Neural progenitor cell (in vitro differentiated cells): ENCODE data around the gene NSFL1C. TPM values are rescaled to one million over a fixed set of nuclear protein-coding genes. Genes with fewer than 3 reads are reported as not detected.

Source experiments
- DNase-seq: peaks from one replicate; pipeline ENCODE4 v3.0.0-alpha.2; 2016; ENCODE audit warnings: low spot score
- H2AFZ ChIP-seq: fragments of 200-600 bp; sonication (generic); replicated peaks from 2 replicates; pipeline ENCODE4 v1.6.1; 2016; ENCODE audit warnings: antibody characterized with exemption
- H3F3A ChIP-seq: fragments of 200-600 bp; sonication (generic); 2 replicates; pipeline ENCODE4 v1.6.1; 2016; ENCODE audit warnings: antibody characterized with exemption, low read depth
- H3K27ac ChIP-seq: fragments of 200-600 bp; sonication (generic); 2 replicates; pipeline ENCODE4 v1.5.1; 2016; ENCODE audit warnings: mild to moderate bottlenecking
- H3K27me3 ChIP-seq: fragments of 200-600 bp; sonication (generic); 2 replicates; pipeline ENCODE4 v1.6.1; 2016; ENCODE audit warnings: mild to moderate bottlenecking, moderate library complexity
- H3K36me3 ChIP-seq: fragments of 200-600 bp; sonication (generic); 2 replicates; pipeline ENCODE4 v1.5.1; 2016
- H3K4me1 ChIP-seq: fragments of 200-600 bp; sonication (generic); 2 replicates; pipeline ENCODE4 v1.6.1; 2016; ENCODE audit warnings: mixed run types
- H3K4me2 ChIP-seq: fragments of 200-600 bp; sonication (generic); 2 replicates; pipeline ENCODE4 v1.6.1; 2016
- H3K4me3 ChIP-seq: fragments of 200-600 bp; sonication (generic); 2 replicates; pipeline ENCODE4 v1.5.1; 2016
- H3K79me2 ChIP-seq: fragments of 200-600 bp; sonication (generic); 2 replicates; pipeline ENCODE4 v1.6.1; 2016; ENCODE audit warnings: low read depth
- H3K9ac ChIP-seq: fragments of 200-600 bp; sonication (generic); 2 replicates; pipeline ENCODE4 v1.6.1; 2016
- H3K9me3 ChIP-seq: fragments of 200-600 bp; sonication (generic); 2 replicates; pipeline ENCODE4 v1.5.1; 2016; ENCODE audit warnings: low read depth
- H4K20me1 ChIP-seq: fragments of 200-600 bp; sonication (generic); 2 replicates; pipeline ENCODE4 v1.6.1; 2016; ENCODE audit warnings: low read depth
- H3K27ac Mint-ChIP-seq: 3 replicates; pipeline ENCODE4 v1.8.0; 2021; ENCODE audit warnings: mixed read lengths
- H3K27me3 Mint-ChIP-seq: 2 replicates; pipeline ENCODE4 v1.8.0; 2022; ENCODE audit warnings: low read depth, mild to moderate bottlenecking, inconsistent platforms, moderate library complexity, mixed read lengths; ENCODE audit not compliant: insufficient read depth
- H3K36me3 Mint-ChIP-seq: 3 replicates; pipeline ENCODE4 v1.8.0; 2021; ENCODE audit warnings: mixed read lengths
- H3K4me1 Mint-ChIP-seq: 3 replicates; pipeline ENCODE4 v1.8.0; 2021; ENCODE audit warnings: mixed read lengths
- H3K4me3 Mint-ChIP-seq: 3 replicates; pipeline ENCODE4 v1.8.0; 2021; ENCODE audit warnings: mild to moderate bottlenecking, moderate library complexity, mixed read lengths
- H3K9me3 Mint-ChIP-seq: 3 replicates; pipeline ENCODE4 v1.8.0; 2020; ENCODE audit warnings: mixed read lengths
- EZH2 ChIP-seq: fragments of 200-600 bp; sonication (generic); IDR thresholded peaks from 2 replicates; pipeline ENCODE4 v1.6.1; 2017; ENCODE audit warnings: antibody characterized with exemption, mild to moderate bottlenecking, moderate library complexity
- EZH2phosphoT487 ChIP-seq: fragments of 200-600 bp; sonication (generic); IDR thresholded peaks from 2 replicates; pipeline ENCODE4 v1.6.1; 2017; ENCODE audit warnings: antibody characterized with exemption
- total RNA-seq: library from RNA; depleted of rRNA; stranded (reverse); fragments of >200 nt; gene quantifications from 2 replicates; pipeline ENCODE4 v1.2.3, GENCODE V29; 2015; ENCODE audit warnings: low replicate concordance
- TF ChIP-seq, protein P1 (sequence below): fragments of 200-600 bp; sonication (generic); IDR thresholded peaks from 2 replicates; pipeline ENCODE4 v1.5.1; 2017; ENCODE audit warnings: antibody characterized with exemption, mild to moderate bottlenecking

NSFL1C gene
- total RNA-seq, 1 donor from 2014 or later: 30.5 TPM

DNA sequence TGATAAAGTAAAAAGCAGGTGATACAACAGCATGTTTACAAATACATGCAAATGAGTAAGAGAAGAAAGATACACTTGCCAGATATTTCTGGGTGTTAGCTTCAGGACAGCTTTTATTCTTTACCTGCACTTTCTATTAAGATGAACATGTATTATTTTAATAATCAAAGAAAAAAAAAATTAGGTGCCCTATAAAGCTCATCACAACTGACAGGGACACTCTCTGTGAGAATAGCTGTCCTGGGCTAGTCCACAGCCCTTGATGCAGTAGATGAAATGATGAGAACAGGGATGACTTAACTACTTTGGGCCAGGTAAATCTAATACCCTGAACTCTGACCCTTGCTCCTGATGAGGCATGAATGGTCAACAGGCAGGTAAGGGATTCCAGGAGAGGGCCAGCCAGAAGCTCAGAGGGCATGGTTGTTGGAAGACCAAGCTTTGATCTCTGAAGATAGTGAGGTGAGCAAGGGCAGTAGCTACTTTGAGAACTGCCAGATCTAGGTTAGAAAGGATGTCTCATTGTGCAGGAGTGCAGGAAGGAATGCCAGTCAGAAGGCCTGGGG lies 15.6 kb downstream of the NSFL1C start:
- Histone ChIP-seq H3K27ac (no peak overlapping the region), H3K9me3 (no peaks in the 10 kb centered on the region), H4K20me1 (no peaks in the 10 kb centered on the region), H3K36me3 (peaks cover 42% of the 10 kb centered on the region), H3K79me2 (no peaks in the 10 kb centered on the region), H3K27me3 (no peaks in the 10 kb centered on the region), H2AFZ (no peak overlapping the region), H3F3A (no peaks in the 10 kb centered on the region), H3K9ac (no peak overlapping the region), H3K4me3 (no peak overlapping the region), H3K4me1 (no peaks in the 10 kb centered on the region), H3K4me2 (no peak overlapping the region)
- Mint-ChIP-seq H3K36me3 (peaks cover 22% of the 10 kb centered on the region), H3K27me3 (no peaks in the 10 kb centered on the region), H3K27ac (no peak overlapping the region), H3K4me3 (no peak overlapping the region), H3K4me1 (no peaks in the 10 kb centered on the region), H3K9me3 (no peaks in the 10 kb centered on the region)
- TF ChIP-seq EZH2phosphoT487 (no peak), EZH2 (no peak)
- TF ChIP-seq, protein P1, sequence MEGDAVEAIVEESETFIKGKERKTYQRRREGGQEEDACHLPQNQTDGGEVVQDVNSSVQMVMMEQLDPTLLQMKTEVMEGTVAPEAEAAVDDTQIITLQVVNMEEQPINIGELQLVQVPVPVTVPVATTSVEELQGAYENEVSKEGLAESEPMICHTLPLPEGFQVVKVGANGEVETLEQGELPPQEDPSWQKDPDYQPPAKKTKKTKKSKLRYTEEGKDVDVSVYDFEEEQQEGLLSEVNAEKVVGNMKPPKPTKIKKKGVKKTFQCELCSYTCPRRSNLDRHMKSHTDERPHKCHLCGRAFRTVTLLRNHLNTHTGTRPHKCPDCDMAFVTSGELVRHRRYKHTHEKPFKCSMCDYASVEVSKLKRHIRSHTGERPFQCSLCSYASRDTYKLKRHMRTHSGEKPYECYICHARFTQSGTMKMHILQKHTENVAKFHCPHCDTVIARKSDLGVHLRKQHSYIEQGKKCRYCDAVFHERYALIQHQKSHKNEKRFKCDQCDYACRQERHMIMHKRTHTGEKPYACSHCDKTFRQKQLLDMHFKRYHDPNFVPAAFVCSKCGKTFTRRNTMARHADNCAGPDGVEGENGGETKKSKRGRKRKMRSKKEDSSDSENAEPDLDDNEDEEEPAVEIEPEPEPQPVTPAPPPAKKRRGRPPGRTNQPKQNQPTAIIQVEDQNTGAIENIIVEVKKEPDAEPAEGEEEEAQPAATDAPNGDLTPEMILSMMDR: no peak
- no peak for DNase-seq

DNA sequence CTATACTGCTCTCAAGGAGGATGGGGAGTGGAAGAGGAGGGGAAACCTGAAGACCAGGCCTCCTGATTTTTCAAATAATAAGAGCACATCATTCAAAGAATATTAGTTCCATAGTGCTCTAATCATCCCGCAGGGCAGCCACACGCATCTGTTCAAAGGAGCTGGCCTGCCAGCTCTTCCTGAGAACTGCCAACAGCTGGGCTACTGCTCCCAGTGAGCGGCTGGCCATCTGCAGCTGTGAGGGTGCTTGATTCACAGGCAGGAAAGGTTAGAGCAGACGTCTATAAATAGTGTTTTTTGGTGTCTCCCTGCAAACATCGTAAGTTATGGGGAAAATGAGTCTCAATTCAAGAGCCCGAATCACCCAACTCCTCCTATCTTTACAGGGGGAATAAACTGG lies 17.3 kb downstream of the NSFL1C start:
- no peaks in the 10 kb centered on the region for H4K20me1 ChIP-seq
- H3K4me1 ChIP-seq: no peaks in the 10 kb centered on the region
- no peak overlapping the region for H3K4me2 ChIP-seq
- no peaks in the 10 kb centered on the region for H3F3A ChIP-seq
- peaks cover 42% of the 10 kb centered on the region for H3K36me3 ChIP-seq
- TF ChIP-seq EZH2phosphoT487: no peak
- TF ChIP-seq, protein P1: no peak
- Mint-ChIP-seq H3K27ac (no peak overlapping the region), H3K4me1 (no peaks in the 10 kb centered on the region), H3K9me3 (no peaks in the 10 kb centered on the region), H3K27me3 (no peaks in the 10 kb centered on the region), H3K4me3 (no peak overlapping the region), H3K36me3 (peaks cover 31% of the 10 kb centered on the region)
- H3K27me3 ChIP-seq: no peaks in the 10 kb centered on the region
- H3K79me2 ChIP-seq: no peaks in the 10 kb centered on the region
- H3K9ac ChIP-seq: no peak overlapping the region
- H2AFZ ChIP-seq: no peak overlapping the region
- no peaks in the 10 kb centered on the region for H3K9me3 ChIP-seq
- no peak overlapping the region for H3K27ac ChIP-seq
- no peak for DNase-seq
- H3K4me3 ChIP-seq: no peak overlapping the region

- H3K27me3 Mint-ChIP-seq: peaks cover 2% of the 10 kb centered on the region
- peaks cover 39% of the 10 kb centered on the region for H3K36me3 ChIP-seq
- no peak overlapping the region for H3K4me2 ChIP-seq
- no peak overlapping the region for H3K27ac ChIP-seq
- H3K79me2 ChIP-seq: no peaks in the 10 kb centered on the region
- TF ChIP-seq EZH2phosphoT487: no peak
- TF ChIP-seq, protein P1: no peak
- no peak for TF ChIP-seq EZH2
- H3K4me1 ChIP-seq: no peaks in the 10 kb centered on the region
- H3K9me3 ChIP-seq: no peaks in the 10 kb centered on the region
- no peak overlapping the region for H2AFZ ChIP-seq
- no peak overlapping the region for H3K4me3 ChIP-seq
- no peaks in the 10 kb centered on the region for H3K9me3 Mint-ChIP-seq
- H4K20me1 ChIP-seq: no peaks in the 10 kb centered on the region
- H3K9ac ChIP-seq: no peak overlapping the region
- no peaks in the 10 kb centered on the region for H3K27me3 ChIP-seq
- no peak for DNase-seq
- no peaks in the 10 kb centered on the region for H3K4me1 Mint-ChIP-seq
- no peak overlapping the region for H3K27ac Mint-ChIP-seq
- no peaks in the 10 kb centered on the region for H3F3A ChIP-seq
- no peak overlapping the region for H3K4me3 Mint-ChIP-seq
- H3K36me3 Mint-ChIP-seq: peaks cover 28% of the 10 kb centered on the region
Observed at GRCh38 chr20:1448081-1448620, 18.5 kb downstream of the NSFL1C start.
